Neural crest cell (in vitro differentiated cells): ENCODE measurements around the gene DACH2. TPM values are rescaled to one million over a fixed set of nuclear protein-coding genes. Genes with fewer than 3 reads are reported as not detected.

ENCODE experiments used
- DNase-seq: peaks from one replicate; pipeline ENCODE4 v3.0.0; 2021; ENCODE audit warnings: low read depth, mixed read lengths, low spot score
- H3K27ac Mint-ChIP-seq: one replicate; pipeline ENCODE4 v1.8.0; 2021; ENCODE audit warnings: mild to moderate bottlenecking, mixed read lengths; ENCODE audit not compliant: unreplicated experiment
- H3K27me3 Mint-ChIP-seq: 2 replicates; pipeline ENCODE4 v1.8.0; 2021; ENCODE audit warnings: low read depth, mild to moderate bottlenecking, mixed read lengths
- H3K36me3 Mint-ChIP-seq: 2 replicates; pipeline ENCODE4 v1.8.0; 2021; ENCODE audit warnings: low read depth, mild to moderate bottlenecking, mixed read lengths
- H3K4me1 Mint-ChIP-seq: 2 replicates; pipeline ENCODE4 v1.8.0; 2021; ENCODE audit warnings: mixed read lengths
- H3K4me3 Mint-ChIP-seq: one replicate; pipeline ENCODE4 v1.8.0; 2021; ENCODE audit warnings: mild to moderate bottlenecking, mixed read lengths
- H3K9me3 Mint-ChIP-seq: 2 replicates; pipeline ENCODE4 v1.8.0; 2021; ENCODE audit warnings: mixed read lengths
- CTCF ChIP-seq: fragments of 200-600 bp; sonication (generic); conservative IDR thresholded peaks from 2 replicates; pipeline ENCODE4 v1.5.0; 2021; ENCODE audit warnings: antibody characterized with exemption, mild to moderate bottlenecking
- total RNA-seq: library from RNA; stranded (reverse); gene quantifications from 2 replicates; pipeline ENCODE4 v1.2.1, GENCODE V29; 2021

Gene DACH2
- total RNA-seq, 1 donor from 2014 or later, result 1.2 TPM

DNA sequence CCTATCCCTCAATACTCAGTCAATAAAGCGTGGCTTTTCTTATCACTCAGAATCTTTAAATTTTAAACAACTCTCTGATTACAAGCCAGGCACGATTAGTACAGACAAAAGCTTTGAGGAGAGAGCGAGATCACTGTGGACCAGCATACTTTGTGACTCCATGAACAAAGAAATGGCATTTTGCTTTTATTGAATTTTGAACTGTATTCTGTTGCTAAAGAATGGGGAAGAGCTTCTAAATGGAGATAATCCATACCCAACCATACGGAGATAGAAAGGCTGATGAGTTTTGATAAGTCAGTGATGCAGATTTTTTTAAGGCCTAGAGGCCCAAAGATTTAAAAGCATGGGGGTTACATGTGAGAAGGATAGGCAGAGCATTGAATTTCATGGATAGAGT, 259.1 kb downstream of the DACH2 start:
- Mint-ChIP-seq H3K4me3 (no peak overlapping the region), H3K9me3 (peaks cover 13% of the 10 kb centered on the region), H3K36me3 (no peaks in the 10 kb centered on the region), H3K4me1 (no peaks in the 10 kb centered on the region), H3K27me3 (no peaks in the 10 kb centered on the region), H3K27ac (no peak overlapping the region)
- no peak for TF ChIP-seq CTCF
- no peak for DNase-seq

GRCh38 chrX:86421771-86422170, 273.5 kb downstream of the DACH2 start:
- Mint-ChIP-seq H3K36me3 (no peaks in the 10 kb centered on the region), H3K4me1 (no peaks in the 10 kb centered on the region)
- TF ChIP-seq CTCF, result no peak

GRCh38 chrX:86436116-86436515, 287.9 kb downstream of the DACH2 start:
- Mint-ChIP-seq H3K9me3 (no peaks in the 10 kb centered on the region), H3K27ac (no peak overlapping the region), H3K36me3 (peaks cover 2% of the 10 kb centered on the region), H3K27me3 (no peaks in the 10 kb centered on the region), H3K4me3 (no peak overlapping the region), H3K4me1 (no peaks in the 10 kb centered on the region)
- TF ChIP-seq CTCF, result no peak
- DNase-seq, result no peak

More at GRCh38 chrX:86421771-86422170, 273.5 kb downstream of the DACH2 start:
- Mint-ChIP-seq H3K4me3 (no peak overlapping the region), H3K27me3 (no peaks in the 10 kb centered on the region), H3K27ac (no peak overlapping the region), H3K9me3 (peaks cover 9% of the 10 kb centered on the region)
- DNase-seq, result no peak

DNA sequence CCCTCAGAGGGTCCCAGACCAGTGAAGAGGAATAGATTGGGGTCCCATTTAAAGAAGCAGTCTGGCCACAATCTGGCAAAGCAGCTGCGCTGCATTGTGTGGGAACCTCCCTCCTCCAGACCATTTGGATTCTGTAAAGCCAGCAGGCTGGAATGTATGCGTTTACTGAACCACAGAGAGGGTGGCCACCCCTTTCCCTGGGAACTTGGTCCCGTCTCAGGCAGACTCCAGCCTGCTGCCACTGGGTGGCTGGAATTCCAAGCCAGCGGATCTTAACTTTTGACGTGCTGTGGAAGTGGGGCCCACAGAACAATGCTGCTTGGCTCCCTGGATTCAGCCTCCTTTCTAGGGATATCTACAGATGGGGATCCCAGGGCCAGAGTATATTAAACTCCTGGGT, 307.2 kb downstream of the DACH2 start:
- no peak overlapping the region for H3K4me3 Mint-ChIP-seq
- no peak overlapping the region for H3K27ac Mint-ChIP-seq
- H3K36me3 Mint-ChIP-seq, result no peaks in the 10 kb centered on the region
- no peak for TF ChIP-seq CTCF
- no peak for DNase-seq
- H3K9me3 Mint-ChIP-seq, result peaks cover 10% of the 10 kb centered on the region
- H3K27me3 Mint-ChIP-seq, result no peaks in the 10 kb centered on the region
- no peaks in the 10 kb centered on the region for H3K4me1 Mint-ChIP-seq

GRCh38 chrX:86460760-86461159, 312.5 kb downstream of the DACH2 start:
- Mint-ChIP-seq H3K27ac (no peak overlapping the region), H3K36me3 (no peaks in the 10 kb centered on the region), H3K9me3 (peaks cover 2% of the 10 kb centered on the region), H3K4me1 (no peaks in the 10 kb centered on the region), H3K27me3 (no peaks in the 10 kb centered on the region), H3K4me3 (no peak overlapping the region)
- no peak for TF ChIP-seq CTCF
- no peak for DNase-seq

DNA sequence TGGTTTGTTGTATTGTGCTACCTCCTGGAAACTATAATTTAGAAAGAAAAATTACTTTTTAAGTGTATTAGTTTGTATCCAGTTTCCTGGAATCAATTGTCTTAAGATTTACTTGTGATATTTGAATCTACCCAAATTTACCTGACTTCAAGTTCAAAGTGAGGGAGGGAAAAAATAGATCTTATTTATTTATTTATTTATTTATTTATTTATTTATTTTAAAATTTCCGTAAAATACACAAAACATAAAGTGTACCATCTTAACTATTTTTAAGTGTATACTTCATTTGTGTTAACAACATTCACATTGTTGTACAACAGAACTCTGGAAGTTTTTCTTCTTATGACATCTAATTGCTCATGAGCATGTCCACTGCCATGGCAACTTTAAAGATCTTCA, 356.0 kb downstream of the DACH2 start:
- H3K27ac Mint-ChIP-seq, result no peak overlapping the region
- H3K9me3 Mint-ChIP-seq, result no peaks in the 10 kb centered on the region
- no peak overlapping the region for H3K4me3 Mint-ChIP-seq
- H3K27me3 Mint-ChIP-seq, result no peaks in the 10 kb centered on the region
- H3K36me3 Mint-ChIP-seq, result no peaks in the 10 kb centered on the region
- no peak for DNase-seq
- peaks cover 9% of the 10 kb centered on the region for H3K4me1 Mint-ChIP-seq
- TF ChIP-seq CTCF, result no peak
